GM10248 (cell line): ENCODE data around the gene KATNB1.

Source experiments
- CTCF ChIA-PET: fragments of 300-600 bp; sonication (Branson Sonifier 250); formaldehyde crosslinking; extraction: SDS; loops from one replicate; lab custom pipeline; 2021; ENCODE audit warnings: antibody characterized with exemption; lab: Yijun Ruan, JAX
- POLR2A ChIA-PET: fragments of 350-650 bp; sonication (Branson Sonifier 250); formaldehyde crosslinking; extraction: SDS; loops from one replicate; lab custom pipeline; 2020; ENCODE audit warnings: antibody characterized with exemption; lab: Yijun Ruan, JAX
- DNase-seq: peaks from one replicate; pipeline ENCODE4 v3.0.0; 2012; ENCODE audit errors: extremely low spot score
- TF ChIP-seq, protein P1 (sequence below): IDR thresholded peaks from 2 replicates; pipeline ENCODE4 v1.5.1; 2012; ENCODE audit warnings: mild to moderate bottlenecking, low read depth; ENCODE audit errors: extremely low read depth, missing control alignments, control extremely low read depth

The KATNB1 gene

DNA sequence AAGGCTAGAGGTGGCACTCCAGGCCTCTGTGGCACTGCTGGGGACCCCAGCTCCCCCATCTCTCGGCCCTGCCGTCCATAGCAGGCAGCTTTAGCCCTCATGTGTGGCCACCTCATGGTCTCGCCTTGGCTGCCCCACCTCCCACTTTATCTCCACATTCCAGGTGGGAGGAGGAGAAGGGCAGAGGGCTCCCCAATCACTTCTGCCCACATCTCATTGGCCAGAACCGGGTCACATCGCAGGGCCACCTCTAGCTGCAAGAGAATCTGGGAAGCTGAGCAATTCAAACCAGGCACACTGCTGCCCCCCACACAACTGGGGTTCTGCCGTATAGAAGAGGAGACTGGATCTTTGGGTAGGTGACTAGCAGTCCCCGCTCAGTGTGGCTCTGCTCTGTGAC lies 39.3 kb upstream of the KATNB1 start:
- CTCF ChIA-PET = interaction anchor here (0.7 kb wide), 1 partner anchor 50 kb away, joined by 3 read pairs; no protein-coding TSS in a partner anchor
- POLR2A ChIA-PET = no interaction called here

DNA sequence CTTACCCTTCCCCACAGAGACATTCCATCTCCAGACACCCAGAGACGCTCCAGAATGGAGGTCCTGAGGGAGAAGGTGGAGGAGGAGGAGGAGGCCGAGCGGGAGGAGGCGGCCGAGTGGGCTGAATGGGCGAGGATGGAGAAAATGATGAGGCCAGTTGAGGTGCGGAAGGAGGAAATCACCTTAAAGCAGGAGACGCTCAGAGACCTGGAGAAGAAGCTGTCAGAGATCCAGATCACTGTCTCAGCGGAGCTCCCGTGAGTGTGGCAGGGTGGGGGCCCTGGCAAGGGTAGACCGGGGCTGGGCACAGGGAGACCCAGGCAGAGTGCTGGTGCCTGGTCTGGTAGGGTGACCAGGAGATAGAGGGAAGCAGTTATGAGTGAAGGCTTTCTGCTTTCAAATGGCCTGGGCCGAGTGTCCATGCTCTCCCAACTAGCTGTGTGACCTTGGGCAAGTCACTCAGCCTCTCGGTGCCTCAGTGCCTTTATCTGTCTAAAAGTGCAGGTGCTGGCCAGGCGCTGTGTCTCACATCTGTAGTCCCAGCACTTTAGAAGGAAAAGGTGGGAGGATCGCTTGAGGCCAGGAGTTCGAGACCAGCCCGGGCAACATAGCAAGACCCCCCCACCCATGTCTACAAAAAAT lies 37.6 kb upstream of the KATNB1 start:
- DNase-seq = no peak
- CTCF ChIA-PET = no interaction called here
- POLR2A ChIA-PET = no interaction called here

More for the DNA sequence above, 39.3 kb upstream of the KATNB1 start:
- TF ChIP-seq, protein P1, sequence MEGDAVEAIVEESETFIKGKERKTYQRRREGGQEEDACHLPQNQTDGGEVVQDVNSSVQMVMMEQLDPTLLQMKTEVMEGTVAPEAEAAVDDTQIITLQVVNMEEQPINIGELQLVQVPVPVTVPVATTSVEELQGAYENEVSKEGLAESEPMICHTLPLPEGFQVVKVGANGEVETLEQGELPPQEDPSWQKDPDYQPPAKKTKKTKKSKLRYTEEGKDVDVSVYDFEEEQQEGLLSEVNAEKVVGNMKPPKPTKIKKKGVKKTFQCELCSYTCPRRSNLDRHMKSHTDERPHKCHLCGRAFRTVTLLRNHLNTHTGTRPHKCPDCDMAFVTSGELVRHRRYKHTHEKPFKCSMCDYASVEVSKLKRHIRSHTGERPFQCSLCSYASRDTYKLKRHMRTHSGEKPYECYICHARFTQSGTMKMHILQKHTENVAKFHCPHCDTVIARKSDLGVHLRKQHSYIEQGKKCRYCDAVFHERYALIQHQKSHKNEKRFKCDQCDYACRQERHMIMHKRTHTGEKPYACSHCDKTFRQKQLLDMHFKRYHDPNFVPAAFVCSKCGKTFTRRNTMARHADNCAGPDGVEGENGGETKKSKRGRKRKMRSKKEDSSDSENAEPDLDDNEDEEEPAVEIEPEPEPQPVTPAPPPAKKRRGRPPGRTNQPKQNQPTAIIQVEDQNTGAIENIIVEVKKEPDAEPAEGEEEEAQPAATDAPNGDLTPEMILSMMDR = no peak
- no peak for DNase-seq

DNA sequence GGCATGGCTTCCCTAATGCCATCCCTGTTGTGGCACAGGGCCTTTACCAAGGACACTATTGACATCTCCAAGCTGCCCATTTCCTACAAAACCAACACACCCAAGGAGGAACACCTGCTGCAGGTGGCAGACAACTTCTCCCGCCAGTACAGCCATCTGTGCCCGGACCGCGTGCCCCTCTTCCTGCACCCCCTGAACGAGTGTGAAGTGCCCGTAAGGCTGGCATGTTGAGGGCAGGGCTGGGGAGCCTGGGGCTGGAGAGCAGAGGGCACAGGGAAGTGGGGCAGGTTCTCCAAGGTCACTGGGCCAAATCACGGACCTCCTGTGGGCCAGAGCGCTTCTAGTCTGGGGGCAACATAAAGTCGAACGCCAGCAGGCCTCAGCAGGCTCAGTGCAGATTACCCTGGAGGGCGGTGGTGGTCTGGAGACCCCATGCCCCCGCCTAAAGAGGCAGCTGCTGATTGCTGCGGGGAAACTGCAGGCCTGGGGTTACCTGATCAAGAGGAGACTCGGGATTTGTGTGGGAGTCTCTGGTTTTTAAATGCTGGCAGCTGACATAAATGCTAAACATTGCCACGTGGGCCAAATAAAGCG lies 36.7 kb upstream of the KATNB1 start:
- TF ChIP-seq, protein P1 = no peak
- DNase-seq = no peak
- ChIA-PET CTCF (no interaction called here), POLR2A (no interaction called here)

More for the DNA sequence above, 37.6 kb upstream of the KATNB1 start:
- TF ChIP-seq, protein P1 = no peak

DNA sequence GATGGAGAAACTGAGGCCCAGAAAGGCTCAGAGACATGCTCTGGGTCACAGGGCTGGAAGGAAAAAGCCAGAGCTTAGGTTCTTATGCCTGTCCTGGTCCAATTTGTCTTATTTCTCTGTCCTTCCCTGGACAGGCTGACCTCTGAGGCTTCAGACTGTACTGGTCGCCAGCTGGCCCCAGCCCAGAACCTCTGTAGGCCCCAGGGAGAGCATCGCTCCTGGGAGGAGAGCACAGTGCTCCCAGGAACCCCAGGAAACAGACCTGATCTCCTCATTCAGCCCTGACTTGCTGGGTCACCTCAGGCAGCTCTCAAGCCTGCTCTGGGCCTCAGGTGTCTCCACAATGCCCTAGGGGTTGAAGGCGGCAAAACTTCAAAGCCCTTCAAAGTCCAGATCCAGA lies 36.1 kb upstream of the KATNB1 start:
- POLR2A ChIA-PET = no interaction called here
- TF ChIP-seq, protein P1 = no peak
- CTCF ChIA-PET = no interaction called here
- no peak for DNase-seq

DNA sequence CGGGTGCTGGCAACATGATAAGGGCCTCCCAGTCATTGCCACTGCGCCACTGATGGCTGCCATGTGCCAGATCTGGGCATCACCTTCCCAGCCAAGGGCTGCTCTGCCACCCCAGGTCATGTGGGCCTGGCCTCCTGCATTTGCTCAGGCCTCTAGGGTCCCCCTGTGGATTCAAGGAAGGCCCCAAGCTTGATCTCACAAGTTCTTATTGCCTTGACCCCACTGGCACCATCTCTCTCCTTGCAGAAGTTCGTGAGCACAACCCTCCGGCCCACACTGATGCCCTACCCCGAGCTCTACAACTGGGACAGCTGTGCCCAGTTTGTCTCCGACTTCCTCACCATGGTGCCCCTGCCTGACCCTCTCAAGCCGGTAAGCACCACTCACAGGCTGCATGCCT lies 35.7 kb upstream of the KATNB1 start:
- no peak for DNase-seq
- ChIA-PET POLR2A (no interaction called here), CTCF (no interaction called here)
- TF ChIP-seq, protein P1 = no peak

DNA sequence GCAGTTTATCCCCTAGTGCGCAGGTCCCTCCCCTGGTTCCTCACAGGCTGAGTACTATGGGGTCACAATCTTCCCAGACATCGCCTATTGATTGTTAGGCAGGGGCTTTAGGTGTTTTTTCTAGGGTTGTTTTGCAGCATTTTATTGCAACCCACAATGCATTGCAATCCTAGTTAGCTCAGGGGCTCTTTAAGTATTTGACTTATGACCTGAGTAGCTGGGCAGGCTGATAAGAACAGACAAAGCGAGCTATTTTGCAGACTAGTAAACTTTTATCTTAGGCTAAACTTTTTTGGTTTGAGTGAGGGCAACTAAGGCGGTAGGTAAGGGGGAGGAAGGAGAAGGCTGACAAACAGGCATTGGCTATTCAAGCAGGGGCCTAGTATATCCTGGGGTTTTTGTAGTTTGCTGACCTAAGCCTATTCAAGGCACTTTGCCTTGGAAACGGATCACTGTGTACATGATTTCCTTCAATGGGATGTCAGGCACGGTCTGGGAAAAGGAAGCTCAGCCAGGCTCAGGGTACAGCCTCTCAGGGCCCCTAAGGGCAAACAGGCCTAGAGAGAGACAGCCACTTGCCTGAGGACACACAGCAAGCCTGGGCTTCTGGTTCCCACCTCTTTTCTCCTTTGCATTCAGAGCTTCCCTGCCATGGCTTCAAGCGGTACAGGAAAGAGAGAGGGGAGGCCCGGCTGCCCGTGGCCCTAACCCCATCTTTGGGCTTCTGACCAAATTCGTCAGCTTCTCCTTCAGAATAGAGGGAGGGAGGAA lies 34.6 kb upstream of the KATNB1 start:
- TF ChIP-seq, protein P1 = no peak
- POLR2A ChIA-PET = no interaction called here
- CTCF ChIA-PET = interaction anchor here (1.4 kb wide), 1 partner anchor 8 kb away, joined by 3 read pairs; no protein-coding TSS in a partner anchor
- DNase-seq = no peak
